Measurements from ENCODE around the gene B4GALT6.
"Not testable (repeated sequence)": the region's sequence is repeated elsewhere in the genome, so short reads cannot be mapped to it uniquely, and the experiment has no call there.

B4GALT6 gene, protein sequence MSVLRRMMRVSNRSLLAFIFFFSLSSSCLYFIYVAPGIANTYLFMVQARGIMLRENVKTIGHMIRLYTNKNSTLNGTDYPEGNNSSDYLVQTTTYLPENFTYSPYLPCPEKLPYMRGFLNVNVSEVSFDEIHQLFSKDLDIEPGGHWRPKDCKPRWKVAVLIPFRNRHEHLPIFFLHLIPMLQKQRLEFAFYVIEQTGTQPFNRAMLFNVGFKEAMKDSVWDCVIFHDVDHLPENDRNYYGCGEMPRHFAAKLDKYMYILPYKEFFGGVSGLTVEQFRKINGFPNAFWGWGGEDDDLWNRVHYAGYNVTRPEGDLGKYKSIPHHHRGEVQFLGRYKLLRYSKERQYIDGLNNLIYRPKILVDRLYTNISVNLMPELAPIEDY

DNA sequence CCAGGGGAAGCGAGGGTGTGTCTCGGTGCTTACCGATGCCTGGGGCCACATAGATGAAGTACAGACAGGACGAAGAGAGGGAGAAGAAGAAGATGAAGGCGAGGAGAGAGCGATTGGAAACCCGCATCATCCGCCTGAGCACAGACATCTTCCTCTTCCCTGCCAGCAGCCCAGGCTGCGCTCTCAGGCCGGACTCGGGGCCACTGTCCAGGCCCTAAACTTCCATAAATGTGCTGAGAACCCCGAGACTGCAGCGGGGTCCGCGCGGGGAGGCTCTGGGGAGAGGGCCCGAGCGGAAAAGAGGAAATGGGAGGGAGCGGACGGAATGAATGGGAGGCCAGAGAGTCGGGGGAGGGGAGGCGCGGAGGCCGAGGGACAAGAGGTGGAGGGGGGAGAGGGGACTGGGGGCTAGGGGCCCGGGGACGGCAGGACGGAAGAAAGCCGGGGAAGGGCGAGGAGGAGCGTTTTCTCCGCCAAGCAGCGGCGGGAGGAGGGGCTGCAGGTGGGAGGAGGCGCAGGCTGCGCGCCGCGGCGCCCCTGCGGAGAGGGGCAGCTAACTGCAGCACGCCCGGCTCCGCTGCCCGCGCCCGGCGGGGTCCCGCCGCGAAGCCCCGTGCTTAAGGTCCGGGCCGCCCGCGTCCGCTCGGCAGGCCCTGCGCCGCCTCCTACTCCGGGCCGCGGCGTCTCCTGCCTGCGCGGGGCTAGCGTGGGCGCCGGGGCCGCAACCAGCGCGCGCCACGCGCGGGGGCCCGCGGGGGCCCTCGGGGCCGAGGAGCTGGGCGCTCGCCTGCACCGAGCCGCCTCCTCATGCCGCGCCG is at the start of gene B4GALT6:
Gene B4GALT6 (minus strand): TSS at position 303 of the 818 bp plus-strand sequence. CDS start 155 bp downstream, at position 148.
- peak in 1 of 3 experiments; percentile 22 for DNase-seq (ENCODE audit: low read depth in 3 of 3)

DNA sequence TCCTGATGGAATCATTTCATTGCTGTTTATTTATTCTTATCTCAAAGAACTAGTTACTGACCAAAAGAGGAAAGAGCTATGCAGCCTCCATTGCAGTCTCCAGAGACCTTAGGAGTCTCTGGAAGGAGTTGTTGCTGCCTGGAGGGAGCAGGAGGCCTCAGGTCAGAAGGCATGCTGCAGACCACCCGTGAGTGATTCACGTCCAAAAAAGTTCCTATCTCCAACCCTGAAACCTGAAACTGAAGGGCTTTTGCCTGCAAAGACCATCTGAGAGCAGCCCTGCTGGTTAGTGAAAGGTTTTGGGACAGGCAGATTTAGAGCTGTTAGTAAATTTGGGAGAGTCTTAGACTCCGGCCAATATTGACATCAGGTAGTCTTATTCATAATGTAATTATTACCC is 47.2 kb upstream of the B4GALT6 start:
- no peak for DNase-seq (ENCODE audit: low read depth in 3 of 3)

DNA sequence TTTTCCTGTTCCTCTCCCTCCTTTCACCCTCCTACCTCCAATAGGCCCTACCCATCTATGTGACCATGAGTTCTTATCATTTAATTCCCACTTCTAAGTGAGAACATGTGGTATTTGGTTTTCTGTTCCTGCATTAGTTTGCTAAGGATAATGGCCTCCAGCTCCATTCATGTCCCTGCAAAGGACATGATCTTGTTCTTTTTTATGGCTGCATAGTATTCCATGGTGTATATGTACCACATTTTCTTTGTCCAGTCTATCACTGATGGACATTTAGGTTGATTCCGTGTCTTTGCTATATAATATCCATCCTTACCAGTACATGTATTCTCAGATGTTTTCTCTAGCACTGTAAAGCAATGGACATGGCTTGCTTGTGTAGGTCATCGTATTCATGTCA is 44.8 kb upstream of the B4GALT6 start:
- DNase-seq (ENCODE audit: low read depth in 3 of 3), result not testable (repeated sequence)

DNA sequence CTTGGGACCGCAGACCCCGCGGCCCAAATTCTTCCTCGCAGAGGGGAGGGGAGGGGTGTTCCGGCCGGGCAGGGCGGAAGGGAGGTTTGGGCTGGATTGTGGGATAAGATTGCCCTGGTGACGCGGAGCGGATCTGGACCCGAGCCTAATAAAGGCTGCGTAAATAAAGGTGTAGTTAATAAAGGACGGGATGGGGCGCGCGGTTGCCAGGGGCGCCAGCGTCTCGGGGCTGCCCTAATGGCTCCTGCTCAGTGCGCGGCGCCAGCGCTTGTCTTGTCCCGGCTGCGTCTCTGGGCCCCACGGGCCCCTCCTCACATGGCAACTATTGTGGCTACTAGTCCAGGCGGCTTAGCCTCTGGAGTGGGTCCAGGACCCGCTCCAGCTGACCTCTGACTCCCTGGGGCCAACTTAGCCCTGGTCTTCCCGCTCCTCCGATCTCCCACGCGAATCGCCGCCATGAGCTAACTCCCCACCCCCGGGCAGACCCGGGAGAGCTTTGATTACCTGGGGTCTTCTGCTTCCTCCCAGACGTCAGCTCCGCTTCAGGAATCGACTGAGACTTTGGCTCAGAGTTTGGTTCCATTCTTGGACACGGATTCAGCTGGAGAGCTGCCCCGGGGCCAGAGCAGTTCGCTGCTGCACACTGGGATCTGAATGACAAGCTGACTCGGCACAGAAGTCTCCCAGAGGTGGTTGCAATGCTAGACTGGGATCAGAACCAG is 39.8 kb upstream of the B4GALT6 start:
- DNase-seq (ENCODE audit: low read depth in 3 of 3), result no peak

DNA sequence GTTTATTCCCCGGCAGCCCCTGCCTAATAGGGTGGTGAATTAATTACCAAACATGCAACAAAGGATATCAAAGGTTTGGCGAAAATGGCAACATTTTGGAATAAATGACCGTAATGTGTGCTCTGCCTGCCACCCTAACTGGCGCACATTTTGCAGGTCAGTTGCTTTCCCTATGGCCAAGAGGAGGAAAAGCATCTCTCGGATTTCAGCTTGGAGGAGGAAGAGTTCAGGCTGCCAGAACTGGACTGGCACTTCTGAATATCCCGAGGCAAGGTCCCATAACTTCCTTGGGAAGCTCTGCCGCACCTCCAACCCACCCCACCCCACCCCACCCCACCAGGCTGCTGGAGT is 39.2 kb upstream of the B4GALT6 start:
- no peak for DNase-seq (ENCODE audit: low read depth in 3 of 3)

DNA sequence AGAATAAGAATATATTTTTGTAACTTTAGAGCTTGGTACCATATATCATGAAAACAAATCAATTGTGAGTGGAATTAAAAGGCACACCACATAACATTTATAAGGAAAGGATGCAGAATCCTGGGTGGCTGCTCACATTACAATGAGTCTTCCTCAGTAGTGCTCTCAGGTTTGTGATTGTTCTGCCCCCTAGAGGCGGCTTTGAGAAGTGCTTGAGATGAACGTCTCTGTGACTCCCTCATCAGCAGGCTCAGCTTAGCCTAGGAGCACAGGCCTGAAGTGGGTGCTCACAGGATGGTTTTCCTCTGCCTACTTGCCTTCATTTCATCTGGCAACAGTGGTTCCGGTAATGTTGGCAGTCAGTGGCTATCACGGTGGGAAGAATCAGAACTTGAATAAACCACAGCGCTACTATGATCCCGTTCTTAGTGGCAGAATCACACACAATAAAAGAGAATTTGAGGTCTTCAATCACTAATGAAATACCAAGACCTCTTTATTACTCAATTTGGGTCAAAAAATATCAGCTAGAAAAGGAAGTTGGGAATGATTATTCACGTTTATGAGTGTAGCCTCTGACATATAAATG is 38.1 kb upstream of the B4GALT6 start:
- peak; percentile 60 to 76 (median 63) for DNase-seq (ENCODE audit: low read depth in 3 of 3)

DNA sequence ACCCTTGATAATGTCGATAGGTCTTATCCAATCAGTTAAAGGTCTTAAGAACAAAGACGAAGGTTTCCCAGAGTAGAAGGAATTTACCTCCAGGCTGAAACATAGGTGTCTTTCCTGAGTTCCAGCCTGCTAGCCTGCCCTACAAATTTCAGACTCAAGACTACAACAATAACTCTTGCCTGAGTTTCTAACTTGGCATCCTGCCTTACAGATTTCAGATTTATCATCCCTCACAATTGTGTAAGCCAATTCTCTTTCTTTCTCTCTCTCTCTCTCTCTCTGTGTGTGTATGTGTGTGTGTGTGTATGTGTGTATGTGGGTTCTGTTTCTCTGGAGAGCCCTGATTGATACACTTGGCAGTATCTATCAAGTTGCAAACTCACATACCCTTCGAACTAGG is 37.2 kb upstream of the B4GALT6 start:
- no peak for DNase-seq (ENCODE audit: low read depth in 3 of 3)

DNA sequence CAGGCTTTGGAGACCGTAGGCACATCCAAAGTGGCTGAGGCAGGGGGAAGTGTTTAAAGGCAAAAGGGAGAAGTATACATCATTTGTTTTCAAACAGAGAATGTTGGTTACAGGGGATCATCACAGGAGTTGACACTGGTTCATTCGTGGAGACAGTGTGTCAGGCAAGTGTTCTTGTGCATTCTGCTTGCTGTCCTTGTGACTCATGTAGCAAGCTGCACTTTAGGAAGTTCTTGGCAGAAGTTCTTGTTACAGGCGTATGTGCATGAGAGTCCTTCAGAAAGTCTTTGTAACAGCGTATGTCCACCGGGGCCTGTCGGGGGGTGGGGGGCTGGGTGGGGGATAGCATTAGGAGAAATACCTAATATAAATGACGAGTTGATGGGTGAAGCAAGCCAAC is 36.5 kb upstream of the B4GALT6 start:
- no peak for DNase-seq (ENCODE audit: low read depth in 3 of 3)

DNA sequence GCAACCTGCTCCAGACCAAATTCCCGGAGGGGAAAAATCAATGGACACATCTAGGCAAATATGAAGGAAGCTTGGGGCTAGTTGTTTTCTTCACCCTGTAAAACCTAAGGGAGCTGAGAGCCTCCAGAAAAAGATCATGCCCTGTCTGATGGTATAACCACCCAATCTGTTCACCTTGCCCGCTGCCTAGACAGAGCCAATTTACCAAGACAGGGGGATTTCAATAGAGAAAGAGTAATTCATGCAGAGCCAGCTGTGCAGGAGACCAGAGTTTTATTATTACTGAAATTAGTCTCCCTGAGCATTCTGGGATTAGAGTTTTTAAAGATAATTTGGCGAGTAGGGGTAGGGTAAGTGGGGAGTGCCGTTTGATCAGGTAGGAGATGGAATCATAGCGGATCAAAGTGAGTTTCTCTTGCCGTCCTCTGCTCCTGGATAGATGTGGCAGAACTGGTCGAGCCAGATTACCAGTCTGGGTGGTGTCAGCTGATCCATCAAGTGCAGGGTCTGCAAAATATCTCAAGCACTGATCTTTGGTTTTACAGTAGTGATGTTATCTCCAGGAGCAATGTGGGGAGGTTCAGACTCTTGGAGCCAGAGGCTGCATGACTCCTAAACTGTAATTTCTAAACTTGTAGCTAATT is 35.1 kb upstream of the B4GALT6 start:
- DNase-seq (ENCODE audit: low read depth in 3 of 3), result no peak

DNA sequence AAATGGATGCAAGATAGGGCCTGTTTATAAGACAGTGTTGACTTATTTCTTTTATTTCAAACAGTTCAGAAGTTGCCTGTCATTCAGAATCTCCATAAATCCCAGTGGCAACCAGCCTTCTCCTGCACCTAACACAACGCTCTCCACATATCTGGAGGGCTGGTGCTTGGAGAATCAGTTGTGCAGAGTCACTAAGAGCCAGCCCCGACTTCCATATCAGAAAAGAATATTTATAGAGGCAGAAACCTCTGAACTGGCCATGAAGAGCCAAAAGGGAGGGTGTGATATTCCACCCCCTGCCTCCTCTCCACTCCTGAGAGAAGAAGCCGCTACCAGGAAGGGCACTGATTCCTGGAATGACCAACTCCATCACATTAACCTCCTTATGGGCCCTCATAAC is 34.0 kb upstream of the B4GALT6 start:
- DNase-seq (ENCODE audit: low read depth in 3 of 3), result no peak

DNA sequence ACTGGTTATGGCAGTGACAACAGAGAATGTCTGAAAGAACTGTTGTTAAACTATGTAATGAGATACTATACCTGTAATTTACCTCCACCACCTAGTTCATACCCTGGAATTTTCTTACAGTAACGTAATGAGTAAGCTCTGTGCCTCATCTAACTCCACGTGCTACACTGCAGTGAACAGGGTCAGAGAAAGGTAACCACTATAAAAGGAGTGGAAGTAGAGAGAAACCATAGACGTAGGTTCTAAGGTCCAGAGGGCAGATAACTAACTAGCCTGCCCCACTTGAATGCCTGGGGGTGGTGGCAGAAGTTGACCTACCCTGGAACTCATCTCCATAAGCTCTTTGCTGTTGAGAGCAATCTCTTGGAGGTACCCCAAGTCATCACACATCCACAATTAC is 32.0 kb upstream of the B4GALT6 start:
- no peak for DNase-seq (ENCODE audit: low read depth in 3 of 3)

DNA sequence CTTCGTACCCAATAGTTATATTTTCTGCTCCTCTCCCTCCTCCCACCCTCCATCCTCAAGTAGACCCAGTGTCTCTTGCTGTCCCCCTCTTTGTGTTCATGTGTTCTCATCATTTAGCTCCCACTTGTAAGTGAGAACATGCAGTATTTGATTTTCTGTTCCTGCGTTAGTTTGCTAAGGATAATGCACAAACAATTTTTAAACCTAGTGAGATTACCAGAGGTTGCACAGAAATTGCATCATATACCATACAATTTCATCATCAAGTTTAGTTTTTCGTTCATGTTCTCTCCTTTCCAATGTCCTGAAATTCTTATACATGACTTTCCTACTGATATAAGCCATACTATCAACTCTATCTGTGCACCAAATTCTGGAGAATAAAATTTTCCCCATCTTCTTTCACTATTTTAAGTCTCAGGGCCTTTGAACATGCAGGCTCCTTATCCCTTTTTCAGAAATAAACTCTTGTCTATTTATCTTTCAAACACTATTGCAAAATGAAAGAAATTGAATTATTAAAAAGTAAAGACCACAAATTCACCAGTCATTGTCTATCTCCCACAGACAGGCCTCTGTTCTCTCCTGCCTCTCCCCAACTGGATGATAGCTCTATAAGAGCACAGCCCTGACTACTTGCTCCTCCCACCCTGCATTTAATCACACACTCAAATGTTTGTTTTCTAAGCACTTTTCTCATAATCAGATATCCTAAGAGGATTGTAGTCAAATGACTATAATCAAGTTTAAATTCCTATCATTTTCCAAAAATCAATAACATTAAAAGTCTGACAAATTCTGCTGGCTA is 27.2 kb upstream of the B4GALT6 start:
- DNase-seq (ENCODE audit: low read depth in 3 of 3), result no peak

DNA sequence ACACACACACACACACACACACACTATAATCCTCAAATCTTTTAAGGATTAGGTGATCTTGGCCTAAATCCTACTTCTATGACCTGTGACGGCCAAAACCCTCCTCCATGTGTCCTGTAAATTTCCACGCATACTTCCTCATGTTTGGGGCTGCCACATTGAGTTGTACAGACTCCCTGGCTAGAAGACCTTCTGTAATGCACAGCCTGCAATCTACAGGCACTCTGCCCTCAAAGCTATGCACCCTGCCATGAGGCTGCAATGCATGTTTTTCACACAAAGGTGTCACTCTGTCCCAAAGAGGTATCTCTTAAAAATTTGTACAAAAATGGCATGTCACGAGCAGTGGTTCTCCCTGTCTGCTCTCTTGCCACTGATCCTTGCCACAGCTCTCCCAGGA is 26.4 kb upstream of the B4GALT6 start:
- no peak for DNase-seq (ENCODE audit: low read depth in 3 of 3)

DNA sequence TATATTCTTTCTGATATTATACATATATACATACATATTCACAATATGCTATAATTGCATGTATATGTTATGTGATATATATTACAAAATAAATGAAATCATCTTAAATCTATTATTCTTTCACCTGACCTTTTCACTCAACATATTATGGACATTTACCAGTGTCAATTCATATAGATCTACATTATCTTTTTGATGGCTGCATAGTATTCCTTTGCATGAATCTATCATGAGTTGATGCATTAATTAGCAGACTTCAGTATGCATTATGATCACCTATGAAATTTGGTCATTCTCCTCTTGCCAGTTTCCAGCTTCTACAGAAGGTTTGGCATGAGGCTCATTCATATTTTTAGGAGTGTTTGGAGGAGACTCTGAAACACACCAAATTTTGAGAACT is 23.4 kb upstream of the B4GALT6 start:
- DNase-seq (ENCODE audit: low read depth in 3 of 3), result no peak

DNA sequence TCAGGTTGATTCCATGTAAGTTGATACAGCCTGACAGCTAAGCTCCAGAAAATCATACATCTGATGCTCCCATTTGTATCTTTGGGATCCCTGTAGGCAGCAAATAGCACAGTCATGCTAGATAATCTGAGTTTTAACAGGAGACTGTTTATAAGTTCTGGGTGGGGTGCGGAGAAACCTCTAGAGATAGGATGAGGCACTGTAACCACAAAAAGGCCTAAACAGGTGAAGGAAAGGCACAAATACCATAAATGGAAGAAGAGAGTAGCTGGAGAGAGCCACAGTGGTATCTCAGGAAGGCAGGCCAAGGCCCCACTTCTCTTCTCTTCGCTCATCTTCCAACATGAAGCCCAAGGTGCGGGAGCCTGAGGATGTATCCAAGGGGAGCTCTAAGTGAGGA is 18.1 kb upstream of the B4GALT6 start:
- DNase-seq (ENCODE audit: low read depth in 3 of 3), result no peak

DNA sequence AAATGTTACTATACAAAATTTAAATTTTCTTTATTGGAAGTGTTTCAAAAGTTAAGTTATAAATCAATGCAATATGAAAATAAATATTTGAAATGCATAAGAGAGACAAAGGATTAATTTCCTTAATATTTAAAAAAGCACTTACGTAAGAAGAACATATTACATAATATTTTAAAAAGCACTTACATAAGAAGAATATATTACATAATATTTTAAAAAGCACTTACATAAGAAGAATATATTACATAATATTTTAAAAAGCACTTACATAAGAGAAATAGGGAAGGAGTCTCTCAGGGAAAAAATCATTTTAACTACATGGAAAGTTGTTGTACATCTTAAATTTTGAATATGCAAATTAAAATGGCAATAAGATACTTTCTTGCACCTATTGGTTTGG is 17.4 kb upstream of the B4GALT6 start:
- DNase-seq (ENCODE audit: low read depth in 3 of 3), result no peak

DNA sequence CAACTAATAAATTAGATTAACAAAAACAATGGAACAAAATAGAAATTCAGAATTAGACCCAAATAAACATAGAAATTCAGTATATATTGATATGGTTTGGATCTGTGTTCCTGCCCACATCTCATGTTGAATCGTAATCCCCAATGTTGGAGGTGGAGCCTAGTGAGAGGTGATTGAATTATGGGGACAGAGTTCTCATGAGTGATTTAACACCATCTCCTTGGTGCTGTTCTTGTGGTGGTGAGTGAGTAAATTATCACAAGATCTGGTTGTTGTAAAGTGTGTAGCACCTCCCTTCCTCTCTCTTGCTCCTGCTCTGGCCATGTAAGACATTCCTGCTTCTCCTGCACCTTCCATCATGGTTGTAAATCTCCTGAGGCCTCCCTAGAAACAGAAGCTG is 16.6 kb upstream of the B4GALT6 start:
- no peak for DNase-seq (ENCODE audit: low read depth in 3 of 3)

DNA sequence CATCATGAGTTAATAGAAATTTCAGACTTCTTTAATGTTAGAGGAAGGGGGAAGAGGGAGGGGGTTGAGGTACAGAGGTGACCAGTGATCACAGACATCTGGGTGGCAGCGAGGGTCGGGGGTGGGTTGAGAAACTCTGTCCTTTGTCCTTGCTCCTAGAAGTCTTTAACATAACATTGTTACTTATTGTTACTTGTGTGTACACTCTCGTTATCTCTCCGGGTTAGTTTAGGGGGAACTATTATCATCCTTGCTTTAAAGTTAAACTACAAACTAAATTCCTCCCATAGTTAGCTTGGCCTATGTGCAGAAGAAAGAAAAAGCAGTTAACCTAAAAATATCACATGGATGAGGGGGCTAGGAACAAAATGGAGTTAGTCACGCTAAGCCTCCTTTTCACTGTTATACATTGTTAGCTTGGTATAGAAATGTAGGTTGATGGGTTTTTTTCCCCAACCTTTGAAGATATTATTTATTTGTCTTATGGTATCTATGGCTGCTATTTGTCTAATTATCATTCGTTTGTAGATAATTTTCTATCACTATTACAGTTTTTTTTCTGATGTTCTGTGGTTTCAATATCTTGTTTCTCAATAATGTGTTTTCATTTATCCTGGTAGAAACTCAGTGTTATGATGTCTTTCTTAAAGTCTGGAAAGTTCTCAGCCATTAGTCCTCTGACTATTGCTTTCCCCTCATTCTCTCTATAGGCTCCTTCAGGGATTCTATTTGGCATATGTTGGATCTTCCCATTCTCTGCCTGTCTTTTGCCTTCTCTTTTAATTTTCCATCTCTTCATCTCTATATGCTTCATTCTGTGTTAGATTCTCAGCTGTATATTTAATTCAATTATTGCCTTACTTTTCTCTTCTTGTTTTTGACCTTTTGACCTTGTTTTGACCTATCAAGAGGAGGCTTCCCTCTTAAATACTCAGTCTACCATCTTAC is 13.2 kb upstream of the B4GALT6 start:
- no peak for DNase-seq (ENCODE audit: low read depth in 3 of 3)

DNA sequence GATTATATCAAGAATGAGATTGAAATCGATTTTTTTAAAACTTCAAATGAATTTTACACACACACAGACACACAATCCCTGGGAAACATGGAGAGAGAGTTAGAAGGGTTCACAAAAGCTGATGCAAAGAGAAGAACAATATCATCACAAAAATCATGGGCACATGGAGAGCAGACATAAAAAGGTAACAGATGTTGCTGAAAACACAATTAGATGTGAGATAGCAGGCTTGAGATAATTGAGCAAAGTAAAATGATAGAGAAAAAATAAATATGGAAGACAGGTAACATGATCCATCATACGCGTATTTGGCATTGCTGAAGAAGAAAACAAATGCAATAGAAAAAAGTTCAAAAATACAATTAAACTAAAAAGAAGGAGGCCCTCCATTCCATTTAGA is 11.6 kb upstream of the B4GALT6 start:
- DNase-seq (ENCODE audit: low read depth in 3 of 3), result no peak

DNA sequence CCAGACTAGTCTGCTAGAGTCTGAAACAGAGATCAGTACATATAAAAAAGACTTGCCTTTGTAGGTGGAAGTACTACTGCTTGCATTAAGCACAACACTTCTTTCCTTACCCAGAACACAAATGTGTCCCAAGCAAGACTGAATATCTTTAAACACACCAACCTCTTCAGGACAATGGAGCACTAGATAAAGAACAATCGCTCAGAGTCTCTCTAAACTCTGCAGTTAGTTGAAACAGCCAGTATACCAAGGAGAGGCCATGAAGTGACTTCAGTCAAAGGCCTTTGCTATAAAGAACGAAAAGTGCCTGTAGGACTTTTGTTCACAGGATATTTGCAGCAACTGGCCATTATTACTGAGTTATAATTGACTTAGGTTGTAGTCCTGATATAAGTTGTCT is 9.9 kb upstream of the B4GALT6 start:
- DNase-seq (ENCODE audit: low read depth in 3 of 3), result no peak

Data from stimulated activated CD4-positive, alpha-beta T cell treated with anti-CD3 and anti-CD28 coated beads, TNF-alpha, amount 100 ng/mL, for 24 hours (primary cell).